H9 (cell line): ENCODE results near the gene ZFPM1. TPM values are rescaled to one million over a fixed set of nuclear protein-coding genes. Genes with fewer than 3 reads are reported as not detected.

ENCODE experiments used
- DNase-seq: peaks from one replicate; pipeline ENCODE4 v3.0.0-alpha.2; 2017
- H2AFZ ChIP-seq: one replicate; pipeline ENCODE4 v1.6.1; 2013; ENCODE audit warnings: mild to moderate bottlenecking, low read length, control low read depth, moderate library complexity
- H2AK5ac ChIP-seq: 2 replicates; pipeline ENCODE4 v1.6.1; 2013; ENCODE audit warnings: low read length, control low read depth, mixed read lengths; ENCODE audit not compliant: insufficient read length
- H2BK120ac ChIP-seq: one replicate; pipeline ENCODE4 v1.6.1; 2013; ENCODE audit warnings: low read depth, mild to moderate bottlenecking, low read length, control low read depth, inconsistent platforms; ENCODE audit not compliant: poor library complexity, severe bottlenecking
- H2BK12ac ChIP-seq: 2 replicates; pipeline ENCODE4 v1.6.1; 2013; ENCODE audit warnings: low read length, control low read depth, mixed read lengths, low read depth; ENCODE audit not compliant: insufficient read length
- H2BK15ac ChIP-seq: 2 replicates; pipeline ENCODE4 v1.6.1; 2013; ENCODE audit warnings: low read depth, low read length, control low read depth
- H2BK20ac ChIP-seq: one replicate; pipeline ENCODE4 v1.6.1; 2013; ENCODE audit warnings: low read depth, mild to moderate bottlenecking, low read length, control low read depth, inconsistent platforms; ENCODE audit not compliant: poor library complexity, severe bottlenecking
- H2BK5ac ChIP-seq: 2 replicates; pipeline ENCODE4 v1.6.1; 2013; ENCODE audit warnings: low read length, control low read depth, mixed read lengths; ENCODE audit not compliant: insufficient read length
- H3K14ac ChIP-seq: 2 replicates; pipeline ENCODE4 v1.6.1; 2013; ENCODE audit warnings: low read length, control low read depth; ENCODE audit not compliant: insufficient read depth
- H3K18ac ChIP-seq: 2 replicates; pipeline ENCODE4 v1.6.1; 2013; ENCODE audit warnings: low read depth, mild to moderate bottlenecking, mixed read lengths, low read length, control low read depth; ENCODE audit not compliant: insufficient read length
- H3K23ac ChIP-seq: 2 replicates; pipeline ENCODE4 v1.6.1; 2013; ENCODE audit warnings: low read length, control low read depth, mixed read lengths, low read depth; ENCODE audit not compliant: insufficient read length
- H3K23me2 ChIP-seq: 2 replicates; pipeline ENCODE4 v1.6.1; 2013; ENCODE audit warnings: low read depth, mild to moderate bottlenecking, mixed read lengths, low read length, control low read depth; ENCODE audit not compliant: insufficient read length, poor library complexity, severe bottlenecking
- H3K27ac ChIP-seq: 2 replicates; pipeline ENCODE4 v1.5.1; 2013; ENCODE audit warnings: low read length, control low read depth, mixed read lengths, low read depth; ENCODE audit not compliant: insufficient read length
- H3K27me3 ChIP-seq: 2 replicates; pipeline ENCODE4 v1.6.1; 2013; ENCODE audit warnings: low read length, control low read depth, inconsistent platforms; ENCODE audit not compliant: insufficient read depth
- H3K4ac ChIP-seq: 2 replicates; pipeline ENCODE4 v1.6.1; 2013; ENCODE audit warnings: low read depth, mild to moderate bottlenecking, control low read depth, inconsistent platforms, low read length, moderate library complexity
- H3K4me1 ChIP-seq: 2 replicates; pipeline ENCODE4 v1.6.1; 2013; ENCODE audit warnings: low read length, control low read depth, inconsistent platforms; ENCODE audit not compliant: insufficient read depth
- H3K4me2 ChIP-seq: 2 replicates; pipeline ENCODE4 v1.6.1; 2013; ENCODE audit warnings: low read length, control low read depth, mixed read lengths; ENCODE audit not compliant: insufficient read length, insufficient read depth
- H3K56ac ChIP-seq: 2 replicates; pipeline ENCODE4 v1.6.1; 2013; ENCODE audit warnings: low read depth, mild to moderate bottlenecking, mixed read lengths, low read length, control low read depth; ENCODE audit not compliant: insufficient read length
- H3K79me1 ChIP-seq: 2 replicates; pipeline ENCODE4 v1.6.1; 2013; ENCODE audit warnings: low read depth, mild to moderate bottlenecking, moderate library complexity, low read length, control low read depth, inconsistent platforms; ENCODE audit not compliant: insufficient read depth, poor library complexity, severe bottlenecking
- H3K79me2 ChIP-seq: 2 replicates; pipeline ENCODE4 v1.6.1; 2013; ENCODE audit warnings: low read length, control low read depth, inconsistent platforms; ENCODE audit not compliant: insufficient read depth
- H3K9ac ChIP-seq: 2 replicates; pipeline ENCODE4 v1.6.1; 2013; ENCODE audit warnings: low read length, control low read depth, mixed read lengths; ENCODE audit not compliant: insufficient read length; ENCODE audit errors: extremely low read depth
- H3K9me3 ChIP-seq: one replicate; pipeline ENCODE4 v1.6.1; 2013; ENCODE audit warnings: low read depth, low read length, inconsistent platforms; ENCODE audit not compliant: control insufficient read depth
- H3T11ph ChIP-seq: one replicate; pipeline ENCODE4 v1.6.1; 2013; ENCODE audit warnings: mild to moderate bottlenecking, low read length, control low read depth, inconsistent platforms
- H4K20me1 ChIP-seq: one replicate; pipeline ENCODE4 v1.6.1; 2013; ENCODE audit not compliant: control insufficient read depth, insufficient read length, insufficient read depth
- H4K5ac ChIP-seq: 2 replicates; pipeline ENCODE4 v1.6.1; 2013; ENCODE audit warnings: low read depth, mild to moderate bottlenecking, mixed read lengths, low read length, control low read depth; ENCODE audit not compliant: insufficient read length
- H4K8ac ChIP-seq: replicated peaks from 2 replicates; pipeline ENCODE4 v1.6.1; 2013; ENCODE audit warnings: low read length, control low read depth, mixed read lengths, low read depth; ENCODE audit not compliant: insufficient read length
- H4K91ac ChIP-seq: 2 replicates; pipeline ENCODE4 v1.6.1; 2013; ENCODE audit warnings: low read depth, mild to moderate bottlenecking, moderate library complexity, mixed read lengths, low read length, control low read depth; ENCODE audit not compliant: insufficient read length
- H3K27ac Mint-ChIP-seq, 3 experiments: 2 replicates in 2 of 3; 3 replicates in 1 of 3; pipeline ENCODE4 v1.8.0; 2020 to 2021; ENCODE audit warnings: mixed read lengths in 3 of 3, mild to moderate bottlenecking in 1 of 3, moderate library complexity in 1 of 3
- H3K27me3 Mint-ChIP-seq: 2 replicates; pipeline ENCODE4 v1.8.0; 2021; ENCODE audit warnings: low read depth, mild to moderate bottlenecking, moderate library complexity, mixed read lengths
- H3K36me3 Mint-ChIP-seq, 3 experiments: 2 replicates in 2 of 3; 3 replicates in 1 of 3; pipeline ENCODE4 v1.8.0; 2020 to 2021; ENCODE audit warnings: low read depth in 3 of 3, mixed read lengths in 3 of 3; ENCODE audit not compliant: insufficient read depth in 1 of 3
- H3K4me1 Mint-ChIP-seq, 2 experiments: 2 replicates each; pipeline ENCODE4 v1.8.0; 2020; ENCODE audit warnings: mixed read lengths in 2 of 2
- H3K4me3 Mint-ChIP-seq, 2 experiments: 2 replicates in 1 of 2; 3 replicates in 1 of 2; pipeline ENCODE4 v1.8.0; 2020 to 2021; ENCODE audit warnings: mild to moderate bottlenecking in 2 of 2, mixed read lengths in 2 of 2, moderate library complexity in 1 of 2
- H3K9me3 Mint-ChIP-seq, 2 experiments: 2 replicates in 1 of 2; 3 replicates in 1 of 2; pipeline ENCODE4 v1.8.0; 2020; ENCODE audit warnings: mild to moderate bottlenecking in 2 of 2, mixed read lengths in 2 of 2, moderate library complexity in 1 of 2
- WGBS: extraction: QIAGEN DNeasy Blood & Tissue Kit; methylation state at CpG from one replicate; pipeline ENCODE4 v1.1.7; 2013; ENCODE audit warnings: missing lambda C conversion rate, low lambda C conversion rate, mixed read lengths; ENCODE audit not compliant: insufficient read length; ENCODE audit errors: extremely low coverage; 5-methylcytosine and 5-hydroxymethylcytosine counted together
- total RNA-seq: library from RNA; stranded (reverse); gene quantifications from 2 replicates; pipeline ENCODE4 v1.2.1, GENCODE V29; 2021
- TF ChIP-seq, protein P1 (sequence below): fragments of 200-600 bp; sonication (generic); conservative IDR thresholded peaks from 3 replicates; pipeline ENCODE4 v1.8.0; 2021; ENCODE audit warnings: antibody characterized with exemption, mild to moderate bottlenecking

ZFPM1 gene
- total RNA-seq, 1 experiment from 2014 or later: 3.6 TPM

- no peaks in the 10 kb centered on the region for H3K27me3 Mint-ChIP-seq
- Histone ChIP-seq H3K79me2 (peaks cover 16% of the 10 kb centered on the region; the same call in 1 of the 2 replicates), H3K18ac (no peak overlapping the region), H3K79me1 (peaks cover 20% of the 10 kb centered on the region), H3K9me3 (no peaks in the 10 kb centered on the region), H3K23ac (no peak overlapping the region), H3K14ac (no peak overlapping the region), H3K4me2 (no peak overlapping the region), H2BK15ac (no peak overlapping the region), H4K91ac (no peak overlapping the region), H2BK20ac (no peak overlapping the region), H3K27ac (no peak overlapping the region), H2BK5ac (no peak overlapping the region), H2AFZ (no peak overlapping the region), H3K27me3 (no peaks in the 10 kb centered on the region), H3K9ac (no peak overlapping the region), H3K4me1 (no peaks in the 10 kb centered on the region), H3K56ac (no peak overlapping the region), H3T11ph (no peak overlapping the region), H4K5ac (no peak overlapping the region), H4K8ac (no peak overlapping the region), H2AK5ac (no peak overlapping the region), H3K4ac (no peak overlapping the region), H2BK12ac (no peak overlapping the region), H4K20me1 (no peaks in the 10 kb centered on the region), H2BK120ac (no peak overlapping the region), H3K23me2 (no peaks in the 10 kb centered on the region)
- no peak overlapping the region for H3K27ac Mint-ChIP-seq
- no peaks in the 10 kb centered on the region for H3K4me1 Mint-ChIP-seq
- no peaks in the 10 kb centered on the region for H3K9me3 Mint-ChIP-seq
- WGBS: no CpG with 5 or more reads among the region's 16 CpGs
- peaks cover 14 to 75% (median 65%) of the 10 kb centered on the region in 3 experiments; a peak in 6 of 7 replicates for H3K36me3 Mint-ChIP-seq
- TF ChIP-seq, protein P1, sequence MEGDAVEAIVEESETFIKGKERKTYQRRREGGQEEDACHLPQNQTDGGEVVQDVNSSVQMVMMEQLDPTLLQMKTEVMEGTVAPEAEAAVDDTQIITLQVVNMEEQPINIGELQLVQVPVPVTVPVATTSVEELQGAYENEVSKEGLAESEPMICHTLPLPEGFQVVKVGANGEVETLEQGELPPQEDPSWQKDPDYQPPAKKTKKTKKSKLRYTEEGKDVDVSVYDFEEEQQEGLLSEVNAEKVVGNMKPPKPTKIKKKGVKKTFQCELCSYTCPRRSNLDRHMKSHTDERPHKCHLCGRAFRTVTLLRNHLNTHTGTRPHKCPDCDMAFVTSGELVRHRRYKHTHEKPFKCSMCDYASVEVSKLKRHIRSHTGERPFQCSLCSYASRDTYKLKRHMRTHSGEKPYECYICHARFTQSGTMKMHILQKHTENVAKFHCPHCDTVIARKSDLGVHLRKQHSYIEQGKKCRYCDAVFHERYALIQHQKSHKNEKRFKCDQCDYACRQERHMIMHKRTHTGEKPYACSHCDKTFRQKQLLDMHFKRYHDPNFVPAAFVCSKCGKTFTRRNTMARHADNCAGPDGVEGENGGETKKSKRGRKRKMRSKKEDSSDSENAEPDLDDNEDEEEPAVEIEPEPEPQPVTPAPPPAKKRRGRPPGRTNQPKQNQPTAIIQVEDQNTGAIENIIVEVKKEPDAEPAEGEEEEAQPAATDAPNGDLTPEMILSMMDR: no peak
- no peak overlapping the region for H3K4me3 Mint-ChIP-seq
- no peak for DNase-seq
These were observed 127.3 kb downstream of the ZFPM1 start for GRCh38 chr16:88580371-88580770.
